ENCODE data around the gene EPB41L2.

EPB41L2 gene

DNA sequence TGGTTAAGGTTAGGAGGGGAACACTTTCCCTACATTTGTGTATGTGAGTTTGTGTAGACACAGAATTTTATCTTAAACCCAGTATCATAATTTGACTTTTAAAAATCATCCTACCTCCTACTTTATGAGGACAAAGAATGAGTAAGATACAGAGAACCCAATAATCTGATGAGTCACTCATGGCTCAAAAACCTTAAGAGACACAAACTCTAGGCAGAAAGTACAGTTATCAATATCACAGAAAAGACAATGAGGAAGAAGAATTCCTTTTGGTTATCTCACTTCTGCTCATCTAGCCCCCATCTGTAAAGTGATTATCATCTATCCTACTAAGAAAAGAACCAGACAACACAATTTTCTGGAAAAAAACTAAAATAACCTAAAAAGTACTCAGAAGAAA lies 87.7 kb downstream of the EPB41L2 start:
- no peak for DNase-seq (ENCODE audit: low read depth)

DNA sequence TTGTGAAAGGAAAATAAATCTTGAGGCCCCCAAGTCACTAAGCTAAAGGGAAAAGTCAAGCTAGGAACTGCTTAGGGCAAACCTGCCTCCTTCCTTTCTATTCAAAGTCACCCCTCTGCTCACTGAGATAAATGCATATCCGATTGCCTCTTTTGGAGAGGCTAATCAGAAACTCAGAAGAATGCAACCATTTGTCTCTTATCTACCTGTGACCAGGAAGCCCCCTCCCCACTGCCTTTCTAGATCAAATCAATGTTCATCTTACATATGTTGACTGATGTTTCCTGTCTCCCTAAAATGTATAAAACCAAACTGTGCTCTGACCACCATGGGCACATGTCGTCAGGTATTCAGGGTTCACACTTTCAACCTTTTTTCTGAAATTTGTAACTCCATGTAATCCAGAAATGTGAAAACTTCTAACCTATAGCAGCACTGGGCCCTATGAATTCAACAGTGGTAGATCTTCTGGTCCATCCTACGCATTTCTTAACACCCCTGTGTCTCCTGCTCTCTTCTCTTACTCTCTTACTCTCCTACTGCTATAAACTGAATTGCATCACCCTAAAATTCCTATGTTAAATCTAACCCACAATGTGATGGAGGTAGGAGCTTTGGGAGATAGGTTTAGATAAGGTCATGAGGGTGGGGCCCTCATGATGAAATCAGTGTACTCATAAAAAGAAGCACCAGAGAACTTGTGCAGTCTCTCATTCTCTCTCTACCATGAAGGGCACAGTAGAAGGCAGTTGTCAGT lies 89.3 kb downstream of the EPB41L2 start:
- no peak for DNase-seq (ENCODE audit: low read depth)

DNA sequence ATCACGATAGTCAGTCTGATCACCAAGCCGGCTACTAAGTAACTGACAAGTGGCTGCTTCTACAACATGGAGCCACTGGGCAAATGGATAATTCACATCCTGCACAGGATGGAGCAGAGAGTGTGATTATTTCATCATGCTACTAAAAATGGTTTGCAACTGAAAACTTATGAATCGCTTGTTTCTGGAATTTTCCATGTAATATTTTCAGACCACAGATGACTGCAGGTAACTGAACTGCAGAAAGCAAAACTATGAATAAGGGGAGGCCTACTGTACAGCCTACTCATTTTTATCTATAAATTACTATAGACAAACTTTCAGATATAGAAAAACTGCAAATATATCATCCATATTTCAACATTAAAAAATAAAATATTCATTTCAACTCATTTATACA lies 91.5 kb downstream of the EPB41L2 start:
- no peak for DNase-seq (ENCODE audit: low read depth)

DNA sequence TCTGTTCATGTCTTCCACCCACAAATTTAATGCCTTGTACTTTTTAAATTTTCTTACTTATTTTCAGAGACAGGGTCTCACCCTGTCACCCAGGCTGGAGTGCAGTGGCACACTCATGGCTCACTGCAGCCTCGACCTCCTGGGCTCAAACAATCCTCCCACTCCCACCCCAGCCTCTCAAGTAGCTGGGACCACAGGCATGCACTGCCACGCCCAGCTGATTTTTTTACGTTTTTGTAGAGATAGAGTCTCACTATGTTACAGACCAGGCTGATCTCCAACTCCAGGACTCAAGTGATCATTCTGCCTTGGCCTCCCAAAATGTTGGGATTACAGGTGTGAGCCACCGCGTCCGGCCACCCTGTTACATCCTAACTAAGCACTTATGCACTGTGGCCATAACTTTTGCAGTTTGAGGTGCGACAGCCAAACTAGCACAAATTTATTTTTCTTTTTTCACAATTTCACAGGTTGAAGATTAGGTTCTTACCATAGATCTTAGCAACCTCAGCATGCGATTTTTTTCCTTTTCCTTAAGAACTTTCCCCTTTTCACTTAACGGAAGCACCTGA lies 92.1 kb downstream of the EPB41L2 start:
- DNase-seq (ENCODE audit: low read depth) = no peak

DNA sequence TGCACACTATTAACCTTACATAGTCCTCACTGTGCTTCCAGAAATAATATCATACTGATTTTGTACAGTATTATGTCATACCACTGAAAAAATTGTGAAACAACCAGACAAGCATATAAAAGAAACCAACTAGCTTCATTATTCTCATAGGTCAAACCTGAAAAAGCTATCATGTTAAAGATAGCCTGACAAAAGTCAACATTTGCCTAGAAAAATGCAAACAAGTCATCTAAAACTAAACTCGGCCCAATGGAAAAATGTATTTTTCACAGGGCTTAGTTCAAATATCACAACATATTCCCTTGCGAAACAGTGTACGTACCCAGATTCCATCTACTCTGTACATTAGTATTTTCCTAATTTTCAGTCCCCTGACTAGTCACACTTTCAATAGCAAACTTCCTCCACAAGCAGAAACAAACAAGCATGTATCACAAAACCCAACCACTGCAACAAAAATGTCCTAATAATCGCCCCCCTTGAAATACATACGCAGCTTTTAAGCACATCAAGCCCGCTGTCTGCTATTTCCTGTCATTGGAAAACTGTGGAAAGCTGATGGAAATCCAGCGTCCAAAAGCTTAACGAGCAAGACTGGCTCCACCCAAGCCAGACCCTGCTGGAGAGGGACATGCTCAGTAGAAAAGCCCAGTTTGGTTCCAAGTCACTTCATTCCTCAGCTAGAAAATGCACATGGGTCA lies 93.1 kb downstream of the EPB41L2 start:
- DNase-seq (ENCODE audit: low read depth) = no peak

DNA sequence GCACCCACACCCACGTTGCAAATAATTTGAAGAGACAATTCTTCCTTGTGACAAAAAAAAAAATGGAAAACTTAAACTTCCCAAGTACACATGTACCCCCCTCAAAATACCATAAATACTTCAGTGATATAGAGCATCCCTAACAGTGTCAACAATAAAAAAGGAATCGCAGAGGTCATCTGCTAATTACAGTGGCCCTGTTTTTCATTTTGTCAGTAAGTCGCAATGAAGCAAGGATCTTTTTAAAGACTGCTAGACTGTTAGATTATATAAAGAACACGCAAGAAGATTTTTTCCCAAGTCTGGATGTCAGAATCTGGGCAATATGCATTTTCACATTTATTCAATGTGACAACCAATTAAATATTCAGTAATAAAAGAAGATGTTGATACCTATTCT lies 93.9 kb downstream of the EPB41L2 start:
- no peak for DNase-seq (ENCODE audit: low read depth)

DNA sequence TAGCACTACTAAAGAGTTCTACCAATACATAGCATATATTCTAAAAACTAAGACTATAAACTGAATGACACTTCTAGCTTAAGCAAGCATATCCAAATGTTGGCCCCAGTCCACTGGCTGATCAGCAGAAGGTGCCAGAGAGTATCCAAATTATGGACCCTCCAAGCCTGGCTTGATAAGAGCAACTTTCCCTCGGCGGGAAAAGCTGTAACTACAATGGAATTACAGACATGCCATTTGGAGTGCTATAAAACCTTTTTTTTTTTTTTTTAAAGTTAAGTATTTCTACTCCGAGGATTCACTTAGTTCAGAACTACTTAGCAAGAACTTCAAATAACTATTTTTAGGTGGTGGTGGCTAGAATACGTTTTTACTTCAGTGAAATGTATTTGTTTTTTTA lies 94.6 kb downstream of the EPB41L2 start:
- no peak for DNase-seq (ENCODE audit: low read depth)

DNA sequence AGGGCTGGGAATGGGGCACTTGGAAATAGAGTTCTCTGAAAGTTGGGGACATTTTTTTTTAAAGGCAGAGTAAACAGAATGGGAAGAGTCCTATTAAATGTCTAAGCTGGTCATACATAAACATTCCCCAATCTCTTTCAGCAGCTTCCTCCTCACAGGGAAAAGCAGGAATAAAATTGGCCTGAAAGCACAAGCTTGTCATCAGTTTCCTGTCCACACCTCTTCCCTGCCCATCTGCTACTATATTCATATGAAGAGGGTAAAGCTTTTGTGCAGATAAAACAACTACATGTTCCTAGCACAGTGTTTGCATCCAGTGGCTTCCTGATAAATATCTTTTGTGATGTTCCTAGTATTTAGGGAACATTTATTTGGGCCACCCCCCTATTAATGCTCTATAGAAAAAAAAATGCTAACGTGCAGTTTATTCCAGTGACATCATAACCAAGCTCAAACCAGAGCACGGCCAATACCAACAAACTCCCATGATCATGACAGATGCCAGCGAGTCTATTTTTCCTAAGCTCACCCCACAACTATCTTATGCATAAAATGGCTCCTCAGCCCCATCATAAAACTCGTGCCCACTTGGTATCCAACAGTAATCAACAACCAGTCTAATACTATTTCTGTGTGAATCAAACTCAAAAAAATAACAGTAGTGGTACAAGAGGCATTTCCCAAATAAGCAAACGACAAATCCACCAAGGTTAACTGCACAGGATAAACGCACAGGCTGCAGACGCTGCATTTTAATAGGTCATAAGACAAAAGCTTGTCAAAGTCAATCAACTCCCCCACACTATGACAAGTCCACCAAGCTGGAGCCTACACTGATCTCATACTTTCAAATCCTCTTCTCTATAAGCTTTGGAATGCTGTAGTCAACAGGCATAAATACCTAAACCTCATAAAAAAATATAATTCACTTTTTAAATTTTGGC lies 95.3 kb downstream of the EPB41L2 start:
- no peak for DNase-seq (ENCODE audit: low read depth)

DNA sequence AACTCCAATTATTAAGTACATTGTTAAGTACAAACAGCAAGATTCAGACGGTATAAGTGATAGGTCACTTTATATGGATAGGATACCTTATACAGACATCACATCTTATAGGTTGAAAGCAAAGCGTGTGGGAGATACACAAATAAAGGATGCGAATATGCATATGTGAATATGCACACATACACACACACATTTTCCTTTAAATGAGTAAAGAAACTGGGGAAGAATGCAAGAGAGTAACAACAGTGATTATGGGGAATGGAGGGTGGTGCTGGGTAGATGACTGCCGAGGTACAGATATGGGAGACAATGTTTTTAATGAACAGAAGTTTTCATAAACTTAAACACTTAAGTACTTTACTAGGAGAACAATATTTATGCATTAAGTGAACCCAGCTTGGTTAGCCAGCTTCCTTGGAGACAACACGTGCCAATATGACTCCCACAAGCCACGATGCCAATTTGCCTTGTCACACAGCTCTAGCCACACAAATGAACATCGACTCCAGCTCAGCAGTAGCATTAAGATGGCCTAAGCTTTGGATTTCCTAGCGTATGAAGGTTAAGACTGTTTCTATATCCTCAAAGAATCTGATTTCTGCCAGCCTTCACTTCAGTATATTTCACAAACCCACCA lies 96.6 kb downstream of the EPB41L2 start:
- DNase-seq (ENCODE audit: low read depth) = no peak

DNA sequence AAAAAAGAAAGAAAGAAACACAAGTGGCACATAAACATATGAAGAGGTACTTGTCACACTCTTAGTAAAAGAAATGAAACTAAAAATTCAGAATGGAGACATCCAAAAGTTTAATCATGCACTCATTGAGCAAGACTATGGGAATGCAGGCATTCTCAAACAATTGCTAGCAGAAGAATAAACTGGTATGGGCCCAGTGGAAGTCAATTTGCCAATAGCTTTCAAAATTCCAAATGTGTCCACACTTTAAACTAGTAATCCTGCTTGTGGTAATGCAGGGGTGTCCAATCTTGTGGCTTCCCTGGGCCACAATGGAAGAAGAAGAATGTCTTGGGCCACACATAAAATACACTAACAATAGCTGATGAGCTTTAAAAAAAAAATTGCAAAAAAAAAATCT lies 97.4 kb downstream of the EPB41L2 start:
- no peak for DNase-seq (ENCODE audit: low read depth)

DNA sequence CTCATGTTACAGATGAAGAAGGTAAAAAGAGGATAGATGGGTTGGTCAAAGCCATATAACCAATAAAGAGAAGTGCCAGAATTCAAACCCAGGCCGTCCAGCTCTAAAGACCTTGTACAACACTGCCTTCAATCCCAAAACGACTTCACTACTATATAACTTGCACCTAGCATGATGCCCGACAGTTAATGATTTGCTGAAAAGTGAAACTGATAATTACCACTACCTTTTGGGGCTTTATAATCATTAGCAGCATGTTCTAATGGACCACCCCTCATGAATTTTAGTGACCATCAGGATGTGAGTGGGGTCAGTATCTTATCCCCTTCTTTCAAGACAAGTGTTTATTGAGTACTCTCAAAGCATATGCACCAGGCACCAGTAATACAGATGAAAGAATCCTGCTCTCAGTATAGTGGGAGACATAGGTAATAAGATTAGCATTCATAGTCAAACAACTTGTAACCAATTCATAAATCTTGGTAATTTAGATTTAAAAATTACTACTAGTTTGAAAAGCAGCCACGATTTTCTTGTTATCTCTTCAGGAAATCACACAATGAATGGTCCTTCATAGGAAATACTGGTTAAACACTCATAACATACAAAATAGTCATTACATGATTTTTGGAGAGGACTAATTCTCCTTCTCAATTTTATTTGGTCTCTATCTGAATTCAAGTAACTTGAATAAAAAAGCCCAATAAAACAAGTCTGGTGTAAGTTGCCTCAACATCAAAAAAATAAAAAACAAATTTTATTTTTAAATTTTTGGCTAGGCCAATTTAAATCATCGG lies 98.0 kb downstream of the EPB41L2 start:
- DNase-seq (ENCODE audit: low read depth) = no peak

DNA sequence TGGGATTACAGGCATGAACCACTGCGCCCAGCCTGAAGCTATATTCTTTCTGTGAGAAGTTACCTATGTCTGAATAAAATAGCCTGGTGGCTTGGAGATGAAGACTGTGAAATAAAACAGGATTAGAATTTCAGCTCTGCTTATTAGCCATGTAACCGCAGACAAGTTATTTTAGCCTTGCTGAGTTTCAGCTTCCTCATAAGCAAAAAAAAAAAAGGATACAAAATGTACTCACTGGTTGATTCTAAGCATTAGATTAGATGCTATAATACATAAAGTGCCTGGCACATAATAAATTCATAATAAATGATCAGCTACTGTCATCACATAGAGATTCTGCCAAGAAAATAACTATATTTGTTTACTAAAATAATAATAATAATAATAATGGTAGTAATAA lies 98.8 kb downstream of the EPB41L2 start:
- DNase-seq (ENCODE audit: low read depth) = no peak

DNA sequence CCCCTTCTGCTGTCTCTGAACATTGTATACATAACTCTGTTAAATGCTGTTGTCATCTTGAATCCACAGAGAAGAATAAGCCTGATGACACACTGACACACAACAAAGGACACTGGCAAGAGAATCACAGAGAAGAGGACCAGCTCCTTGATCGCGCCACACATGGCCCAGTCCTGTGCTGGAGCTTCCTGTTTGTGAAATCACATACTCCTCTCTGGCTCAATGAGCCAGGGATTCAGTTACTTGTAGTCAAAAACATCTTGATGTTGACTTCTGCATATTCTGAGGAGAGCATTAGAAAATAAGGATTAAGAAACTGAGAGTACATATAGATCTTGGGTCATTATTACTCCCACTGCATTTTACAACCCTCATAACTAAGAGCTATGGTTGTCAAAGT lies 100.1 kb downstream of the EPB41L2 start:
- DNase-seq (ENCODE audit: low read depth) = no peak

DNA sequence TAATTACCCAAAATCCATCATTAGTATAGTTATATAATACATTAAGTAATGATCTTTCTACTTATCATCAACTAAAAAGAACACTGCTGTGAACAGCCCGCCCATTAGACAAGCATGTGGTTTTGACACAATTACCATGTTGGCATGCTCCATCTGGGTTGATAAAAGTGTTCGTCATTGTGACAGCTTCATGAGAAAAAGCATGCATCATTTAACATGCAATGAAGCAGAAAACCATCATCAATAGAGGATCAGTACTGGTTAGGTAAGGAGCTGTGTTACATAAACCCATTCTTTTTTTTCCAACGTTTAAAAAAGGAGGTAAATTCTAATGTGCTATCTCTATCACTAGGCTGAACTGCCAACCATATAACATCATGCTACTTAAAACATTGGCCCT lies 101.9 kb downstream of the EPB41L2 start:
- DNase-seq (ENCODE audit: low read depth) = no peak

DNA sequence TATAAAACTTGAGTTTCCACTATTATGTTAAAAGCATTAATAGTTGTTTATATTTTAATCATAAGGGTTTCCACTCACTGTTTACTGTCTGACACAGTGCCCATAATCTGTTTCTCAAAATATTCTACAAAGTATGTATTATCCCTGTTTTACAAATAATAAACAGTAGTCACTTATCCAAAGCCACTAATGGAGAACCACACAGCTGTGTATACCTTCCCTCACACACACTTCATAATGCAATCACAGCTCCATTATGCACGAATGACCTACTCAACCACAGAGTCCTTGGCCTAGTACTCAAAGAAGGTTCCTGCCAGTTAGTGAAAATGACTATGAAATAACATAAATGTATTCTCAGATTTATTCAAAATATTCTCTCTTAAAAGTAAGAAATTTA lies 103.1 kb downstream of the EPB41L2 start:
- DNase-seq (ENCODE audit: low read depth) = no peak

DNA sequence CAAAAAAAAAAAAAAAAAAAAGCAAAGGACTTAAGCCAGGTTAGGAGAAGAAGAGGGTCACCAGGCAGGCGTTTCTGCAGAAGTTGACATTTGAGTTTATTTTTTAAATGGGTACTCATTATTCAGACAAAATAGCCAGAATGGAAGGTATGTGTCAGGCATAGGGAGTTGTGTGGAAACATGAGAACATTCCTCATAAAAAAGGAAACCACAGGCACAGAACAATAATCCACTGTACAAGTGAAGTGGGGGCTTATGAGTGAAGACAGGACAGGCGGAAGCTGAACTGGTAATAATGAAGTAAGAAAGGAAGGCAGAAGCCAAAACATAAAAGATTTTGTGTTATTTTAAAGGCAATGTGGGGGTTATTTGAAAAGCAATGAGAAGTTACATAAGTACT lies 104.6 kb downstream of the EPB41L2 start:
- no peak for DNase-seq (ENCODE audit: low read depth)

DNA sequence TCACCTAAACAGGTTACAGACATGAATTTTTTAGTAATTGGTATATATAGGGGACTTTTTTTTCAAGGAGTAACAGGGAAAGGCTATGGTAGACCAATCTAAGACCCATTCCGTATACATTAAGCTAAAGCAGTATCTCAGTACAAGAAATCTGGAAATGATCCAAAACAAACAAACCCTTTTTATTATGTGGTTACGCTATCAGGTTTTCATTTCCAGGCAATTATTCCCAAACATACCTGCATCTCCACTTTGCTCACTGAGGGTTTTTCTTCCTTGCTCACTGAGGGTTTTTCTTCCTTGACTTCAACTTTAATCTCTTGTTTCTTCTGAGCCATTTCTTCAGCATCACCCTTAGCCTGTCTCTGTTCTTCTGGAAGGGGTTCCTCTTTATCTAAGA lies 107.3 kb downstream of the EPB41L2 start:
- DNase-seq (ENCODE audit: low read depth) = no peak

DNA sequence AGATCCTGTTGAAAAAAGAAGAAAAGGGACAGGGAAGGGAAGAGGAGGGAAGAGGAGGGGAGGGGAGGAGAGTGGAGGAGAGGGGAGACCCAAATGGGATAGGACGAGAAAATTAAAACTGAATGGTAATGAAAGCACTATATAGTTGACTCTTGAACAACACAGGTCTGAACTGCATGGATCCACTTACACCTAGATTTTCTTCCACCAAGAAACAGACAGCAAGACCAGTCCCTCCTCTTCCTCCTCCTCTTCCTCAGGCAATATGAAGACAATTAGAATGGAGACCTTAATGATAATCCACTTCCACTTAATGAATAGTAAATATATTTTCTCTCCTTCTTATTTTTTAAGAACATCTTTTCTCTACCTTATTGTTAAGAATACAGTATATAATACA lies 113.5 kb downstream of the EPB41L2 start:
- DNase-seq (ENCODE audit: low read depth) = no peak

DNA sequence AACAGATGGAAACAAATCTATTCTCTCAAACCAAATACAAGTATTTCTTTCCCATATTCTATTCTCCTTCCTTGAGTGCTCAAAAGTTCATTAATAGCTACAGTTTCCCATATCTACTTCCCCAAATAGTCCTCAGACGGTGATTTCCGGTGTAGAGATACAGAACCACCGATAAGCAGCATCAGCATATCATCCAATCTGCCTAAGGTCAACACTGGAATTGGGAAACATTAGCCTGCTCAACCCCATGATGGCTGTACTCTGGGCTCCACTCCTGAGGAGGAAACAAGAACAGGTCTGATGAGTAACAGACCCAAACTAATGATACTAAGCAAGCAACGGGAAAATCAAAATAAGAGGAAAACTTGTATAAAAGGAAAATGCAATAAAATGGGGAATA lies 115.6 kb downstream of the EPB41L2 start:
- DNase-seq (ENCODE audit: low read depth) = no peak

DNA sequence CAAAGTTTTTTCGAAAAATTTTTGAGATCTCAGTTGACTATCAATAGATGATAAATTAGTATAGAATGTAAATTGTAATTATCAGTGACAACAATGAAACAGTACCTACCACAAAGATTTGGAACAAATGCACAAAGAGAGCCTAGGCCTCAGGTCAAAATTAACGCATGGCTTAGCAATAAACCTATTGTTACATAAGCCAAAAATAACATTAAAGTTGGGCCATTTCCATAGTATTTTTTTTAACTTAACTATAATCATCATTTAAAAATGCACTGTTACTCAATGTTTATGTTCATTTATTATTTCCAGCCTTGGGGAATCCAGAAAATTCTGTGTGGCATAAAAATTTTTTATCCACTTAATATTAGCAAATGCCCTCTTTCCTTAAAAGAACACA lies 117.0 kb downstream of the EPB41L2 start:
- DNase-seq (ENCODE audit: low read depth) = no peak

DNA sequence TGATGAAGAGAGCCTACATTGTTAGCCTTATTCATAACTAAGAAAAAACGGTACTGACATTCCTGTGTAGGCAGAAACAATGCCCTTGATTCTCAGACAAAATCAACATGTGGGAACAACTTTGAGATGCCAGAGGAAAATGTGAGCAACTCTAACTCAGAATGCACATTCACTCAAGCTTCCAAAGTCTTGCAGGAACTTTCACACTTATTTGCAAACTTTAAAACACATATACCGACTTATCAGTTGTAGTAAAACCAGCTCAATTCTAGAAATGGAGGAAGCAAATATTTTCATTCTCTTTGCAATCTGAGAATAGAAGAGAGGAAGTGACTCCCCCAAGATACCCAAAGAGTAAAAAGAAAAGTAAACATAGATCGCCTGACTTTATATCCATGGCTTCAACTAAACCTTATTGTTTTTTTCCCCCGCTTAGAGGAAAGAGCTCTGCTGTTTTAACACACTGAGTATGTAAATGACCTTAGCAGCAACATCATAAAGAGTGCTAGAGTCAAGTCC lies 117.6 kb downstream of the EPB41L2 start:
- no peak for DNase-seq (ENCODE audit: low read depth)
